Fibroblast of lung (primary cell): Measurements from ENCODE around the gene RASGEF1B.

ENCODE experiments used
- EZH2 ChIP-seq: IDR thresholded peaks from 2 replicates; pipeline ENCODE4 v1.5.1; 2012; ENCODE audit warnings: low read length, control low read depth, mild to moderate bottlenecking; ENCODE audit errors: missing control alignments
- TF ChIP-seq, protein P1 (sequence below), 2 donors: IDR thresholded peaks in 1 of 2; conservative IDR thresholded peaks in 1 of 2; 1 replicate in 1 of 2; 2 replicates in 1 of 2; pipeline ENCODE4 v1.5.1; 2011 to 2012; ENCODE audit warnings: low read length in 2 of 2, control low read depth in 1 of 2, inconsistent platforms in 1 of 2, low read depth in 1 of 2, mild to moderate bottlenecking in 1 of 2

DNA sequence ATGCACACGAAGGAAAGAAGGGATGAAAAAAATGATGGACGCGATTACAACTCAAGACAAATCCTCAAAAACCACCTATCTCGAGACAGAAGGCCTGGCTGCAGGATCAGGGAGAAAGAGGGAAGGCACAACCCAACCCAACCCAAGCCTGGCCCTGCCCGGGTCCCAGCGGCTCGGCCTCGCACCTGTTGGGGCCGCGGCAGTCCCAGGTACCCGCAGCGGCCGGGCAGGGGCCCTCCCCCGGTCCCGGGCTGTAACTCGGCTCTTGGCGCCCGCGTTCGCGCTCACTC is 464 bp downstream of the RASGEF1B start:
- TF ChIP-seq, protein P1, sequence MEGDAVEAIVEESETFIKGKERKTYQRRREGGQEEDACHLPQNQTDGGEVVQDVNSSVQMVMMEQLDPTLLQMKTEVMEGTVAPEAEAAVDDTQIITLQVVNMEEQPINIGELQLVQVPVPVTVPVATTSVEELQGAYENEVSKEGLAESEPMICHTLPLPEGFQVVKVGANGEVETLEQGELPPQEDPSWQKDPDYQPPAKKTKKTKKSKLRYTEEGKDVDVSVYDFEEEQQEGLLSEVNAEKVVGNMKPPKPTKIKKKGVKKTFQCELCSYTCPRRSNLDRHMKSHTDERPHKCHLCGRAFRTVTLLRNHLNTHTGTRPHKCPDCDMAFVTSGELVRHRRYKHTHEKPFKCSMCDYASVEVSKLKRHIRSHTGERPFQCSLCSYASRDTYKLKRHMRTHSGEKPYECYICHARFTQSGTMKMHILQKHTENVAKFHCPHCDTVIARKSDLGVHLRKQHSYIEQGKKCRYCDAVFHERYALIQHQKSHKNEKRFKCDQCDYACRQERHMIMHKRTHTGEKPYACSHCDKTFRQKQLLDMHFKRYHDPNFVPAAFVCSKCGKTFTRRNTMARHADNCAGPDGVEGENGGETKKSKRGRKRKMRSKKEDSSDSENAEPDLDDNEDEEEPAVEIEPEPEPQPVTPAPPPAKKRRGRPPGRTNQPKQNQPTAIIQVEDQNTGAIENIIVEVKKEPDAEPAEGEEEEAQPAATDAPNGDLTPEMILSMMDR (conservative IDR thresholded peaks at IDR 0.05 in 1 of 2, IDR thresholded peaks at IDR 0.05 in 1 of 2; ENCODE audit: low read depth in 1 of 2, low read length in 2 of 2), result no peak
- no peak for TF ChIP-seq EZH2
